Lower lobe of right lung (tissue), 2 donors: ENCODE data around the gene NBR1. TPM values are rescaled to one million over a fixed set of nuclear protein-coding genes. Genes with fewer than 3 reads are reported as not detected.
"Not testable (repeated sequence)": the region's sequence is repeated elsewhere in the genome, so short reads cannot be mapped to it uniquely, and the experiment has no call there.

ENCODE experiments used
- ATAC-seq, 2 donors: fragments of 200-7000 bp; cut with Tn5 transposase; one replicate each; pipeline ENCODE4 v1.9.1; 2020 to 2022; ENCODE audit warnings: mild to moderate bottlenecking in 2 of 2, moderate library complexity in 2 of 2
- DNase-seq: peaks from one replicate; pipeline ENCODE4 v3.0.0-alpha.2; 2020
- H3K27ac ChIP-seq: fragments of 200-600 bp; one replicate; pipeline ENCODE4 v1.8.0; 2022
- H3K27me3 ChIP-seq: fragments of 200-600 bp; one replicate; pipeline ENCODE4 v1.8.0; 2022; ENCODE audit warnings: low read depth
- H3K36me3 ChIP-seq: fragments of 200-600 bp; one replicate; pipeline ENCODE4 v1.8.0; 2022; ENCODE audit warnings: mild to moderate bottlenecking
- H3K4me1 ChIP-seq: fragments of 200-600 bp; one replicate; pipeline ENCODE4 v1.8.0; 2022
- H3K4me3 ChIP-seq: fragments of 200-600 bp; one replicate; pipeline ENCODE4 v1.8.0; 2022; ENCODE audit warnings: mild to moderate bottlenecking
- H3K9me3 ChIP-seq: fragments of 200-600 bp; one replicate; pipeline ENCODE4 v1.8.0; 2022
- intact Hi-C: fragments of 100-400 bp; cut with DNase I; formaldehyde crosslinking; loops from one replicate; pipeline ENCODE4 v1.11.0; 2022
- total RNA-seq: library from RNA; stranded (reverse); fragmentation: NEBNext Ultra II Directional; extraction: Animal tissue kit (Norgen Biotek cat#: 25700); gene quantifications from one replicate; pipeline ENCODE4 v1.2.1, GENCODE V29; 2021
- TF ChIP-seq, protein P1 (sequence below): fragments of 200-600 bp; IDR thresholded peaks from one replicate; pipeline ENCODE4 v1.8.0; 2022; ENCODE audit warnings: antibody characterized with exemption, mild to moderate bottlenecking
- donor health status: DM: no; HTN: yes; CAD: no; lungs with severe emphysema.

NBR1 gene
- total RNA-seq, 1 donor from 2014 or later, result 93.3 TPM

DNA sequence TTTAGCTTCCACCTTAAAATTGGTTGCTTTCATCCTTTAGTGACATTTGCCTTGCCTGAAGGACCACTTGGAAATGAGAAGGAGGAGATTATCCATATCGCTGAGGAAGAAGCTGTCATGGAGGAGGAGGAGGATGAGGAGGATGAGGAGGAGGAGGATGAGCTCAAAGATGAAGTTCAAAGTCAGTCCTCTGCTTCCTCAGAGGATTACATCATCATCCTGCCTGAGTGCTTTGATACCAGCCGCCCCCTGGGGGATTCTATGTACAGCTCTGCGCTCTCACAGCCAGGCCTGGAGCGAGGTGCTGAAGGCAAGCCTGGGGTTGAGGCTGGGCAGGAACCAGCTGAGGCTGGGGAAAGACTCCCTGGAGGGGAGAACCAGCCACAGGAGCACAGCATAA lies 29.1 kb downstream of the NBR1 start:
- H3K36me3 ChIP-seq, result peaks cover 100% of the 10 kb centered on the region
- H3K27ac ChIP-seq, result no peak overlapping the region
- no peak overlapping the region for H3K4me3 ChIP-seq
- ATAC-seq, result peak in 1 of 2 donors; percentile 39
- intact Hi-C loops, result no loop called here
- no peak for DNase-seq
- H3K27me3 ChIP-seq, result no peaks in the 10 kb centered on the region
- H3K4me1 ChIP-seq, result no peaks in the 10 kb centered on the region
- H3K9me3 ChIP-seq, result no peaks in the 10 kb centered on the region
- TF ChIP-seq, protein P1, sequence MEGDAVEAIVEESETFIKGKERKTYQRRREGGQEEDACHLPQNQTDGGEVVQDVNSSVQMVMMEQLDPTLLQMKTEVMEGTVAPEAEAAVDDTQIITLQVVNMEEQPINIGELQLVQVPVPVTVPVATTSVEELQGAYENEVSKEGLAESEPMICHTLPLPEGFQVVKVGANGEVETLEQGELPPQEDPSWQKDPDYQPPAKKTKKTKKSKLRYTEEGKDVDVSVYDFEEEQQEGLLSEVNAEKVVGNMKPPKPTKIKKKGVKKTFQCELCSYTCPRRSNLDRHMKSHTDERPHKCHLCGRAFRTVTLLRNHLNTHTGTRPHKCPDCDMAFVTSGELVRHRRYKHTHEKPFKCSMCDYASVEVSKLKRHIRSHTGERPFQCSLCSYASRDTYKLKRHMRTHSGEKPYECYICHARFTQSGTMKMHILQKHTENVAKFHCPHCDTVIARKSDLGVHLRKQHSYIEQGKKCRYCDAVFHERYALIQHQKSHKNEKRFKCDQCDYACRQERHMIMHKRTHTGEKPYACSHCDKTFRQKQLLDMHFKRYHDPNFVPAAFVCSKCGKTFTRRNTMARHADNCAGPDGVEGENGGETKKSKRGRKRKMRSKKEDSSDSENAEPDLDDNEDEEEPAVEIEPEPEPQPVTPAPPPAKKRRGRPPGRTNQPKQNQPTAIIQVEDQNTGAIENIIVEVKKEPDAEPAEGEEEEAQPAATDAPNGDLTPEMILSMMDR, result no peak

DNA sequence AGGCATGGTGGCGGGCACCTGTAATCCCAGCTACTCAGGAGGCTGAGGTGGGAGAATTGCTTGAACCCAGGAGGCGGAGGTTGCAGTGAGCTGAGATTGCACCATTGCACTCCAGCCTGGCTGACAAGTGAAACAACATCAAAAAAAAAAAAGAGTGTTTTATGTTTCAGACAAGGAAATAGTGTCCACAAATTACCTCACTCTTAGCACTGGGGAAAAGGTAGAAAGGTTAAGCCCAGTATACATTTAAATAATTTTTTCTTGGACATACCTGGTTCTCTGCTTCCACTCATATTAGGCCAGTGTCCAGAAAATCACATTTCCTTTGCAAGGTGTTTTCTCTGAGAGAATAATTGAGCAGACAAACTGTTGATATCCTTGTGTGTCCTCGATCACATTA lies 32.0 kb downstream of the NBR1 start:
- H3K27me3 ChIP-seq, ATAC-seq, H3K27ac ChIP-seq, DNase-seq, H3K4me1 ChIP-seq, H3K9me3 ChIP-seq, intact Hi-C loops, H3K4me3 ChIP-seq: not testable (repeated sequence)
- H3K36me3 ChIP-seq, result peaks cover 99% of the 10 kb centered on the region

DNA sequence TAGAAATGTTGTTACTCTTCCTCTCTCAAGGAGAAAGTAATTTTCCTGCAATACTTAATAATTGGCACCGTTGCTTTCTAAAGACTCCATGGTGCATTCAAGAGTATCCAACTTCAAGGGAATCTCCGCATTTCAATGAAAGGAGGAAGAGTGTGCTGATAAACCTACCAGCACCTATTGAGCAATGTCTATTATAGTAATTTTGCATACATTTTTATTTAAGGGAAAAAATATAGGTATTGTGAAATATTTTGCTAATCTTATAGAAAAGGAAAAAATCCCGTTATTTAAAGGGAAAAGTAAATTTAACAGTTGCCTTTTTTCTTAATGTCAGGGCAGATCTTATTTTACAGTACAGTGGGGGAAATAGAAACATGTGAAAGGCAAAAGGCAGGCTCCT lies 39.6 kb downstream of the NBR1 start:
- TF ChIP-seq, protein P1, result no peak
- ATAC-seq (no peak), DNase-seq (no peak)
- Histone ChIP-seq H3K9me3 (no peaks in the 10 kb centered on the region), H3K27ac (peak overlapping the region; percentile 88), H3K27me3 (no peaks in the 10 kb centered on the region), H3K4me3 (no peak overlapping the region), H3K4me1 (peaks cover 25% of the 10 kb centered on the region), H3K36me3 (peaks cover 58% of the 10 kb centered on the region)
- intact Hi-C loops, result no loop called here

DNA sequence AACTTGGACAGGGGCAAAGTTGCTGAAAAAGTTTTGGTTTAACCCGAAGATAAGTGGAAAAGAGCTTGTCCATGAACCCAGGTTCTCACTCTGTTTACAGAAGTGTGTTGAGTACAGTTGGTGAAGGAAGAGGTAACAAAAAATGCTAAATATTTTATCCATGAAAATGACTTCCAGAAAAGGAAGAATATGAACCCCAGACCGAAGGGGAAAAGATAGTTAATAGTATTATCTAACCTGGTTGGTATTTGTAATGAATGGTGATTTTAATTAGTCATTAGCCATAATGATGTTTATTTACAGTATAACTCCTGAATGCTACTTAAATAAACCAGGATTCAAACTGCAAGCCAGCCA lies 40.1 kb downstream of the NBR1 start:
- Histone ChIP-seq H3K36me3 (peaks cover 59% of the 10 kb centered on the region), H3K27ac (peak overlapping the region; percentile 88)
- intact Hi-C loops, result no loop called here

DNA sequence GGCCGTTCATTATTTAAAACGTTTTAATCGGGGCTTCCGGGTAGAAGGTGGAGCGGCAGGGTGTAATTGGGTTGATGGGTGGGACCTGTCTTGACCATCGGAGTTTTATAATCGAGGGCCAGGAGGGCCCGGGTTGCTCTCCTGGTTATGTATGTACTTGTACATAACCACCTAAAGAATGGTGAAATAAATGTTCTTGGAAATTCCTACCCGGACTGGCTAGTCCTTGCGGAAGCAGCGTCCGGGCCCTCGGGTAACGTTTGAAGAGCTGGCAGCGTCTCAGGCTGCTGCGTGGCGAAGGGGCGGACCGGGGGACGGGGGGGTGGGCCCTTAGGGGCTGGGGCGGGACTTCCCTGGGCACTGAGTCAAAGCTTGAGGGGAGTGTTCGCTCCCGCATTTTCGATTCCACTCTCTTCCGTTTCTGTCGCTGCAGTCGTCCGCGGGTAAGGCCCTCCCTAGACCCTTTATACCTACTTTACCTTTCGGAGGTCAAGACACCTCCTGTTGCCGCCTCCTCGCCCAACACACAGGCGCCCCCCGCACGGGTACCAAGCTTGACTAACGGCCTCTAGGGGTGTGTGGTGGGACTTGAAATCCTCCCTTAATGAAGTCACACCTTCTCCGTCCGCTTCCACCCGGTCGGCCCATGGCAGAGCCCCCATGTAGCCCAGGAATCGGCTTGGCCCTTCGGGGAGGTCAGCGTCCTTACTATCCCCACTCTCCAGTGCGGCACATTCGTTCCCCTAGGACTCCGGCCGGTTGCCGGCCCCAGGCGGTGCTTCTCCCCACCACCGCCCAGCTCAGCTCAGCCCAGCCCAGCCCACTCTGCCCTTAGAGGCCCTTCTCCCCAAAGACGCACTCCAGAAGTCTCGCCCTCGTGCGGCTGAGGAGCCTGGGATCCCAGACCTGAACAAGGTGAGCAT lies 40.7 kb downstream of the NBR1 start, which contains the start of gene TMEM106A:
Gene TMEM106A (plus strand): TSS at position 396 of the 923 bp plus-strand sequence. CDS start 1,167 bp downstream, outside the sequence.
- peak; percentile 88 for DNase-seq
- Histone ChIP-seq H3K4me3 (peak within 1 kb of the TSS; percentile 77), H3K4me1 (peaks cover 25% of the 10 kb centered on the region), H3K36me3 (peaks cover 59% of the 10 kb centered on the region), H3K27ac (peak within 1 kb of the TSS; percentile 88), H3K27me3 (no peaks in the 10 kb centered on the region), H3K9me3 (no peaks in the 10 kb centered on the region)
- intact Hi-C loops, result no loop called here
- peak; percentile 95 to 96 for ATAC-seq
- TF ChIP-seq, protein P1, result peak; percentile 38

More for the DNA sequence above, 40.1 kb downstream of the NBR1 start:
- Histone ChIP-seq H3K9me3 (no peaks in the 10 kb centered on the region), H3K4me3 (peak overlapping the region; percentile 77), H3K27me3 (no peaks in the 10 kb centered on the region), H3K4me1 (peaks cover 25% of the 10 kb centered on the region)
- no peak for DNase-seq
- TF ChIP-seq, protein P1, result no peak
- ATAC-seq, result no peak
